HG02884 (cell line): ENCODE measurements around the gene HVCN1.
"Not testable (repeated sequence)": the region's sequence is repeated elsewhere in the genome, so short reads cannot be mapped to it uniquely, and the experiment has no call there.

Experiments used
- ATAC-seq: cut with Tn5 transposase; IDR thresholded peaks from one replicate; pipeline ENCODE4 v1.9.1; 2021; ENCODE audit warnings: mild to moderate bottlenecking, moderate library complexity; ENCODE audit not compliant: unreplicated experiment

HVCN1 gene

GRCh38 chr12:110668480-110669192 lies 20.3 kb downstream of the HVCN1 start:
- no peak for ATAC-seq

GRCh38 chr12:110667671-110668070 lies 21.2 kb downstream of the HVCN1 start:
- ATAC-seq = no peak

GRCh38 chr12:110666892-110667291 lies 22.0 kb downstream of the HVCN1 start:
- ATAC-seq = no peak

GRCh38 chr12:110661337-110661972 lies 27.5 kb downstream of the HVCN1 start:
- peak; percentile 87 for ATAC-seq

GRCh38 chr12:110658878-110659277 lies 30.0 kb downstream of the HVCN1 start:
- ATAC-seq = no peak

- ATAC-seq = no peak
Measured at GRCh38 chr12:110658242-110658641, 30.7 kb downstream of the HVCN1 start.

- ATAC-seq = no peak
Measured at GRCh38 chr12:110657747-110658146, 31.2 kb downstream of the HVCN1 start.

- ATAC-seq = no peak
Measured at GRCh38 chr12:110656071-110656655, 32.8 kb downstream of the HVCN1 start.

- ATAC-seq = not testable (repeated sequence)
Measured at GRCh38 chr12:110654238-110654637, 34.7 kb downstream of the HVCN1 start.

GRCh38 chr12:110649341-110649847 lies 39.5 kb downstream of the HVCN1 start:
- no peak for ATAC-seq

- ATAC-seq = no peak
Measured at GRCh38 chr12:110647631-110648040, 41.3 kb downstream of the HVCN1 start.

GRCh38 chr12:110641521-110641920 lies 47.4 kb downstream of the HVCN1 start:
- no peak for ATAC-seq

- no peak for ATAC-seq
Measured at GRCh38 chr12:110640275-110641025, 48.5 kb downstream of the HVCN1 start.

GRCh38 chr12:110639336-110640141 lies 49.4 kb downstream of the HVCN1 start:
- ATAC-seq = no peak

- no peak for ATAC-seq
Measured at GRCh38 chr12:110638796-110639195, 50.1 kb downstream of the HVCN1 start.

- no peak for ATAC-seq
Measured at GRCh38 chr12:110637869-110638441, 51.0 kb downstream of the HVCN1 start.

GRCh38 chr12:110636516-110636915 lies 52.4 kb downstream of the HVCN1 start:
- ATAC-seq = no peak

- no peak for ATAC-seq
Measured at GRCh38 chr12:110635055-110635454, 53.9 kb downstream of the HVCN1 start.

- ATAC-seq = no peak
Measured at GRCh38 chr12:110627500-110628195, 61.3 kb downstream of the HVCN1 start.
